ENCODE results near the gene INSRR. TPM values are rescaled to one million over a fixed set of nuclear protein-coding genes. Genes with fewer than 3 reads are reported as not detected.

Gene INSRR
- polyA plus RNA-seq, 3 donors = not detected

DNA sequence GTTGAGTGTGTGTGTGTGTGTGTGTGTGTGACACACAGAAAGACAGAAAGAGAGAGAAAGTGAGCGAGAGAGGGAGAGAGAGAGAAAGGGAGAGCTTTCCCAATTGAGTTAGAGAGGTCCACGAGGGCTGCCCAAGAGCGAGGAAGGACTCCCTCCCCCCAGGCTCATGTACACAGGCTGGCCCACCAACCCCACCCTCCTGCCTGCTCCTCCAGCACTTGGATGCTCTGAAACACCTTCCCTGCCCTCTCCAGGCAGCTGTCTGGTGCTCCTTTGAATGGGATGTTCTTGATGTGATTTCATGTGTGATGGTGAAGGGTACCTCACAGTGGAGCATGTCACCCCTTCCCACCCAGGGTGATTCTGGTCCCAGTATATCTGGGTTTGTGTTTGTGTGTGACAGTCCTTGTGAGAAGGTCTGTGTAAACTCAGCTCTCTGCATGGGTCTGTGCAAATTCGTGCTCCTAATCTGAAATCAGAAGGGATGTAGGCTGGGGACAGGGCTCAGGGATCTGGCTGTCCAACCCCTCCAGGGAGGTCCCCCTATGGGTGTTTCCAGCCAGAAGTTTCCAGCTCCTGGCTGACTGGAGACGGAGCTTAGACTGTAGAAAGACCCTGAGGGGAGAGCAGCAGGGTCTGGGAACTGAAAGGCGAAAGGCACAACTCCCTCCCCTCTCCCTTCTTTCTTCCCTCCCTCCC, 27.8 kb upstream of the INSRR start:
- no peaks in the 10 kb centered on the region for H3K9me3 ChIP-seq (replicated peaks in 1 of 2; ENCODE audit: control insufficient read depth in 1 of 2, insufficient read depth in 1 of 2, low read length in 2 of 2)
- H3K27ac Mint-ChIP-seq = no peak overlapping the region
- H2AFZ ChIP-seq (ENCODE audit: insufficient read depth, low read depth, low read length, poor library complexity, severe bottlenecking) = no peak overlapping the region
- peaks cover 0 to 2% (median 0%) of the 10 kb centered on the region in 7 donors for H3K9me3 Mint-ChIP-seq
- H3K4me1 Mint-ChIP-seq = peaks cover 5% of the 10 kb centered on the region
- no peak overlapping the region for H3K4me3 Mint-ChIP-seq
- 20% methylated on average over 1 of the region's 6 CpGs for WGBS (ENCODE audit: insufficient coverage)
- H3K4me1 ChIP-seq (ENCODE audit: control insufficient read depth in 1 of 2, insufficient read depth in 2 of 2, low read length in 2 of 2) = peaks cover 2 to 3% of the 10 kb centered on the region in 2 donors
- intact Hi-C loops (cut with micrococcal nuclease) = loop anchor here in 1 of 2 donors (10.0 kb wide), 1 partner anchor 192 kb away; no protein-coding TSS in a partner anchor
- no peaks in the 10 kb centered on the region for H3K36me3 ChIP-seq (replicated peaks in 1 of 2; ENCODE audit: control insufficient read depth in 1 of 2, insufficient read depth in 2 of 2, low read length in 2 of 2)
- H3K27me3 ChIP-seq (ENCODE audit: control insufficient read depth in 2 of 2, insufficient read depth in 2 of 2, low read length in 2 of 2) = peaks cover 3 to 19% of the 10 kb centered on the region in 2 donors
- H4K20me1 ChIP-seq (ENCODE audit: insufficient read depth, low read length) = no peaks in the 10 kb centered on the region
- TF ChIP-seq CTCF (IDR thresholded peaks at IDR 0.05) = no peak
- H3K4me3 ChIP-seq (replicated peaks in 1 of 3; ENCODE audit: low read depth in 2 of 3, low read length in 3 of 3) = no peak overlapping the region
- H3K9ac ChIP-seq (ENCODE audit: insufficient read depth, low read length, poor library complexity, severe bottlenecking) = no peak overlapping the region
- H3K4me2 ChIP-seq (replicated peaks; ENCODE audit: extremely low read depth, low read length, poor library complexity, severe bottlenecking) = no peak overlapping the region
- H3K79me2 ChIP-seq (ENCODE audit: insufficient read depth, low read length) = no peaks in the 10 kb centered on the region
- peaks cover 34 to 48% (median 37%) of the 10 kb centered on the region in 3 donors for H3K27me3 Mint-ChIP-seq (ENCODE audit: low read depth in 3 of 3)
- no peak for DNase-seq
- no peak overlapping the region for H3K27ac ChIP-seq (ENCODE audit: low read depth in 1 of 2, low read length in 2 of 2)
- peaks cover 0 to 3% of the 10 kb centered on the region in 2 donors for H3K36me3 Mint-ChIP-seq

- no peak for TF ChIP-seq CTCF (IDR thresholded peaks at IDR 0.05)
- peak overlapping the region in 1 of 2 donors; percentile 28 for H3K4me3 Mint-ChIP-seq
- Histone ChIP-seq H3K4me2 (replicated peaks; ENCODE audit: extremely low read depth, low read length, poor library complexity, severe bottlenecking) (no peak overlapping the region), H3K27ac (ENCODE audit: low read depth in 1 of 2, low read length in 2 of 2) (no peak overlapping the region), H3K79me2 (ENCODE audit: insufficient read depth, low read length) (no peaks in the 10 kb centered on the region), H3K36me3 (replicated peaks in 1 of 2; ENCODE audit: control insufficient read depth in 1 of 2, insufficient read depth in 2 of 2, low read length in 2 of 2) (no peaks in the 10 kb centered on the region), H3K4me3 (replicated peaks in 1 of 3; ENCODE audit: low read depth in 2 of 3, low read length in 3 of 3) (no peak overlapping the region), H3K4me1 (ENCODE audit: control insufficient read depth in 1 of 2, insufficient read depth in 2 of 2, low read length in 2 of 2) (no peaks in the 10 kb centered on the region), H2AFZ (ENCODE audit: insufficient read depth, low read depth, low read length, poor library complexity, severe bottlenecking) (no peak overlapping the region), H3K9me3 (replicated peaks in 1 of 2; ENCODE audit: control insufficient read depth in 1 of 2, insufficient read depth in 1 of 2, low read length in 2 of 2) (no peaks in the 10 kb centered on the region), H3K27me3 (ENCODE audit: control insufficient read depth in 2 of 2, insufficient read depth in 2 of 2, low read length in 2 of 2) (peaks cover 0 to 12% of the 10 kb centered on the region in 2 donors), H4K20me1 (ENCODE audit: insufficient read depth, low read length) (no peaks in the 10 kb centered on the region), H3K9ac (ENCODE audit: insufficient read depth, low read length, poor library complexity, severe bottlenecking) (no peak overlapping the region)
- H3K27ac Mint-ChIP-seq = no peak overlapping the region
- intact Hi-C loops (cut with micrococcal nuclease) = loop anchor here in 1 of 2 donors (10.0 kb wide), 1 partner anchor 191 kb away; no protein-coding TSS in a partner anchor
- no peaks in the 10 kb centered on the region for H3K9me3 Mint-ChIP-seq
- no peaks in the 10 kb centered on the region for H3K36me3 Mint-ChIP-seq
- no peak for DNase-seq
- WGBS (ENCODE audit: insufficient coverage) = 62% methylated on average over 5 of the region's 13 CpGs
- peaks cover 4% of the 10 kb centered on the region for H3K4me1 Mint-ChIP-seq
- H3K27me3 Mint-ChIP-seq (ENCODE audit: low read depth in 3 of 3) = peaks cover 28 to 46% (median 31%) of the 10 kb centered on the region in 3 donors
These were observed 27.0 kb upstream of the INSRR start for GRCh38 chr1:156885880-156886355.

Measured in CD14-positive monocyte (primary cell).